Adrenal gland (tissue), 5 donors: ENCODE data around the gene AFDN.

Experiments used
- CTCF ChIP-seq, 6 experiments: fragments of 450-650 bp in 4 of 6; fragments of 200-600 bp in 2 of 6; sonication (generic) in 1 of 6; IDR thresholded peaks; 1 replicate in 5 of 6; 2 replicates in 1 of 6; pipeline versions ENCODE4 v1.5.1 to v1.8.0; 2016 to 2021; ENCODE audit warnings: antibody characterized with exemption in 6 of 6, mild to moderate bottlenecking in 2 of 6, moderate library complexity in 1 of 6
- POLR2A ChIP-seq, 2 donors: fragments of 450-650 bp; IDR thresholded peaks; one replicate each; pipeline ENCODE4 v1.6.1; 2017; ENCODE audit warnings: antibody characterized with exemption in 2 of 2, mild to moderate bottlenecking in 2 of 2, moderate library complexity in 1 of 2
- donor health status: DM: no; HTN: no; CAD: no.

- TF ChIP-seq CTCF (IDR thresholded peaks at IDR 0.05) (no peak), POLR2A (IDR thresholded peaks at IDR 0.05) (no peak)
Measured at GRCh38 chr6:167805349-167806060, 21.2 kb upstream of the AFDN start.
